GM19043 (cell line): ENCODE results near the gene ADORA2B.
"Not testable (repeated sequence)": the region's sequence is repeated elsewhere in the genome, so short reads cannot be mapped to it uniquely, and the experiment has no call there.

ENCODE experiments used
- ATAC-seq: cut with Tn5 transposase; IDR thresholded peaks from one replicate; pipeline ENCODE4 v1.9.1; 2021; ENCODE audit warnings: low read depth; ENCODE audit not compliant: unreplicated experiment

The ADORA2B gene

DNA sequence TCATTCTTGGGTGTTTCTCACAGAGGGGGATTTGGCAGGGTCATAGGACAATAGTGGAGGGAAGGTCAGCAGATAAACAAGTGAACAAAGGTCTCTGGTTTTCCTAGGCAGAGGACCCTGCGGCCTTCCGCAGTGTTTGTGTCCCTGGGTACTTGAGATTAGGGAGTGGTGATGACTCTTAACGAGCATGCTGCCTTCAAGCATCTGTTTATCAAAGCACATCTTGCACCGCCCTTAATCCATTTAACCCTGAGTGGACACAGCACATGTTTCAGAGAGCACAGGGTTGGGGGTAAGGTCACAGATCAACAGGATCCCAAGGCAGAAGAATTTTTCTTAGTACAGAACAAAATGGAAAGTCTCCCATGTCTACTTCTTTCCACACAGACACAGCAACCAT is 34.1 kb downstream of the ADORA2B start:
- not testable (repeated sequence) for ATAC-seq

DNA sequence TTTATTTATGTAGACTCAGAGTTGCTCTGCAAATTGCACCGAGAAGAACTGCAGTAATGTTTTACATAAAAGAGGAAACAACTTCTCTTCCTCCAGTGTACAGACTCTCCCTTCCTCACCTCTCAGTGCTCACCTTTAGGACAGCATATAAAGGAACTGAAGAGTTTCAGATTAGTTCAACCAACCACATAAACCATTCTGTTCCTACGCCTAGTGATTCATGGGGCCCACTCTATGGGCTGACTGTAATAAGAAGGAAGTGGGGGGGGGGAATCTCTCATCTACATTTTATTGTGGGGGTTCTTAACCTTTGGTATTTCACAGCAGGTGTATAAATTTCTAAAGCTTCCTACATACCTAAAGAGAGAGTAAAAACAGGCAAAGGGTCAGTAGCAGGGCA is 36.3 kb downstream of the ADORA2B start:
- peak; percentile 93 for ATAC-seq

- ATAC-seq: no peak
Measured at GRCh38 chr17:15981646-15982580, 37.0 kb downstream of the ADORA2B start.

DNA sequence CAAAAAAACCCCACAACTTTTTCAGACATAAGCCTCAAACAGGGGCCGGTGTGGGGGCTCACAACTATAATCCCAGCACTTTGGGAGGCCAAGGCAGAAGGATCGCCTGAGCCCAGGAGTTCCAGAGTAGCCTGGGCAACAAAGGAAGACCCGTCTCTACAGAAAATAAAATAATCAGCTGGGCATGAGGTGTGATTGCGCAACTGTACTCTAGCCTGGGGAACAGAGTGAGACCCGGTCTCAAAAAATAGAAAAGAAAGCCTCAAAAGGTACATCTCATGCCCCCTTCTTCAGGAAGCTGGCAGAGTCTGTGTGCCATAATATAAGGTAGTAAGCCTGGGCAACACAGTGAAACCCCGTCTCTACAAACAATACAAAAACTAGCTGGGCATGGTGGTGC is 51.4 kb downstream of the ADORA2B start:
- no peak for ATAC-seq

- no peak for ATAC-seq
Measured at GRCh38 chr17:15998031-15998562, 53.2 kb downstream of the ADORA2B start.

- peak; percentile 89 for ATAC-seq
Measured at GRCh38 chr17:15999141-15999973, 54.4 kb downstream of the ADORA2B start, which contains the start of the genes TTC19 and ZSWIM7. TSS of gene TTC19 (plus strand) at chr17:15999824. CDS start at chr17:15999849, 25 bp downstream. TSS of gene ZSWIM7 (minus strand) at chr17:15999704. CDS start at chr17:15999594, 110 bp downstream.

- peak; percentile 35 for ATAC-seq
Measured at GRCh38 chr17:15999974-16000827, 55.3 kb downstream of the ADORA2B start.

- no peak for ATAC-seq
Measured at GRCh38 chr17:16001226-16001897, 56.4 kb downstream of the ADORA2B start.

GRCh38 chr17:16002708-16003260 is 57.9 kb downstream of the ADORA2B start:
- no peak for ATAC-seq

GRCh38 chr17:16003841-16004240 is 58.9 kb downstream of the ADORA2B start:
- no peak for ATAC-seq

GRCh38 chr17:16005636-16006035 is 60.7 kb downstream of the ADORA2B start:
- no peak for ATAC-seq

DNA sequence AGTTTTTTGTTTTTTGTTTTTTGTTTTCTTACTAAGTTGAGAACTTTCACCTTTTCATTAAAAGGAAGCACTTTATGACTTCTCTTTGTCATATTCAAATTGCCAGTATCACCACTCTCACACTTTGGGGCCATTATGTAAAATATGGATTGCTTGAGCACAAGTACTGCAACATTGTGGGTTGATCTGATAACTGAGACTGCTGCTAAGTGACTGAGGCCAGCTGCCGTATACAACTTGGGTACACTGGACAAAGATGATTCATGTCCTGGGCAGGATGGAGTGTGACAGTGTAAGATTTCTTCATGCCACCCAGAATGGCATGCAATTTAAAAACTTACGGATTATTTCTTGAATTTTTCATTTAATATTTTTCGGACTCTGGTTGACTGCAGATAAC is 62.5 kb downstream of the ADORA2B start:
- ATAC-seq: no peak

- ATAC-seq: no peak
Measured at GRCh38 chr17:16013943-16014407, 69.0 kb downstream of the ADORA2B start.

DNA sequence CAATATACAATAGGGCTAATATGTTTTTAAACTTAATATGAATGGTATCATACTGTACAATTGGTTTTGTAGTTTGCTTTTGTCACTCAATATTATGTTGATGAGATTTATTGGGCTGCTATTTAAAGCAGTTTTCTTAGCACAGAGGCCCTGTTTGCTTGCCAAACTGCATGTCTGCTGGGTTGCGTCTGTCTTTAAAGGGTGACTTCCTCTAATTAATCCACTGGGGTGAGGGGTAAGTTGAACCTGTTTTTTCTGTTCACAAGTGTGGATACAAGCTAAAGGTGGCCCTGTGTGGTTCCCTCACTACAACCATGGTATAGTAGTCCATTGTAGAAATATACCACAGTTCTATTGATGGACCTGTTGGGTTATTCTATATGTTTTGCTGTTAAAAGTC is 74.4 kb downstream of the ADORA2B start:
- ATAC-seq: no peak

- ATAC-seq: no peak
Measured at GRCh38 chr17:16023881-16024280, 79.0 kb downstream of the ADORA2B start.

DNA sequence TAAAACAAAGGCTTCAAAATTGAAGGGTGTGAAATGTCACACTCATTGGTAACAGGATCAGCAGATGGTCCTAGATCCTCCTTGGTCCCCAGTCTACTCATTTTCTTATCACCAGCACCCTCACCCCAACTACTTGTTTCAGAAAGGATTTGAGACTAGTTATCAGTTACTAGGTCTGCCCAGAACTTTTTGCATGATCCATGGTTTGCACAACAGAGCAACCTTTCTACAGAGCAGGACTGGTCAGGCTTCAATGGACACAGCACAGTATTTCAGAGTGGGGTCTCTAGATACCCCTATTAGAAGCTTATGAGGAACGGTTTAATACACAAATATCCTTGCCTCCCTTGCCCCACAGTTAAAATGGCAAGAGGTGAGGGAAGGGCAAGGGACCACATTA is 80.3 kb downstream of the ADORA2B start:
- ATAC-seq: no peak
